Prostate gland (tissue), 2 donors: ENCODE measurements around the gene NOTCH1.

ENCODE experiments used
- POLR2A ChIP-seq: fragments of 450-650 bp; IDR thresholded peaks from one replicate; pipeline ENCODE4 v1.6.1; 2016; ENCODE audit warnings: antibody characterized with exemption, mild to moderate bottlenecking
- TF ChIP-seq, protein P1 (sequence below), 4 experiments: fragments of 200-600 bp in 2 of 4; fragments of 450-650 bp in 2 of 4; sonication (generic) in 2 of 4; IDR thresholded peaks; 1 replicate in 3 of 4; 2 replicates in 1 of 4; pipeline ENCODE4 v1.5.1; 2016 to 2019; ENCODE audit warnings: antibody characterized with exemption in 4 of 4, mild to moderate bottlenecking in 2 of 4, moderate library complexity in 2 of 4

DNA sequence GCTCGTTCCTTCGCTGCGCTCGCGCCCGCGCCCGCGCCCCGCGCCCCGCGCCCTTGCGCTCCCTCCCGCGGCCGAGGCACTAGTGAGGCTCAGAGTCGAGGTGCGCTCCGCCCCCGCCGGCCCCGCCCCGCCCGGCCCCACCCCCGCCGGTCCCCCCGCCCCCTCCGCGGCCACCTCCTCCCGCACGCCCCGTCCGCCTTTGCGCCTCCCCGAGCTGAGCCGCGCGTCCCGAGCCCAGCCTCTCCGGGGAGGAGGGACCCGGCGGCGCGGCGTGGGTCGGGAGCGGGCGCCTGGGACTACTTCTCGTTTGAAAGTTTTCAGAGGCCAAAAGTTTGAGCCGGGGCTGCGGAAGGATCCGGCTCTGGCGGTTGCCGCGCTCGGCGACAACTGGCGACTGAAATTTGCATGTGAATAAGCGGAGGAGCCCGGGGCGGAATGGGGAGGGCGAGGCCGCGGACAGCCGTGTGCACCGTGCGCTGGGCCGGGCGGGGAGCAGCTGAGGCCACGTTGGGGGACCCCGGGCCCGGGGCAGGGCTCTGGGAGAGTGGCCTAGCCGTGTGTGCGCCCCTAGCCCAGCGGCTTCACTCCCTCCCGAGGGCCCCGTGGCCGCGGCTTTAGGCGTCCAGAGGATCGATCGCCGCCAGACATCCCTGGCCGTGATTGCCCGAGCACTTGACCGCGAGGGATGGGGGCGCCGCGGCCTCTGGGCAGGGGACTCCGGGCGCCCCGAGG lies at the start of gene NOTCH1:
- TF ChIP-seq POLR2A, result peak; percentile 76
- TF ChIP-seq, protein P1, sequence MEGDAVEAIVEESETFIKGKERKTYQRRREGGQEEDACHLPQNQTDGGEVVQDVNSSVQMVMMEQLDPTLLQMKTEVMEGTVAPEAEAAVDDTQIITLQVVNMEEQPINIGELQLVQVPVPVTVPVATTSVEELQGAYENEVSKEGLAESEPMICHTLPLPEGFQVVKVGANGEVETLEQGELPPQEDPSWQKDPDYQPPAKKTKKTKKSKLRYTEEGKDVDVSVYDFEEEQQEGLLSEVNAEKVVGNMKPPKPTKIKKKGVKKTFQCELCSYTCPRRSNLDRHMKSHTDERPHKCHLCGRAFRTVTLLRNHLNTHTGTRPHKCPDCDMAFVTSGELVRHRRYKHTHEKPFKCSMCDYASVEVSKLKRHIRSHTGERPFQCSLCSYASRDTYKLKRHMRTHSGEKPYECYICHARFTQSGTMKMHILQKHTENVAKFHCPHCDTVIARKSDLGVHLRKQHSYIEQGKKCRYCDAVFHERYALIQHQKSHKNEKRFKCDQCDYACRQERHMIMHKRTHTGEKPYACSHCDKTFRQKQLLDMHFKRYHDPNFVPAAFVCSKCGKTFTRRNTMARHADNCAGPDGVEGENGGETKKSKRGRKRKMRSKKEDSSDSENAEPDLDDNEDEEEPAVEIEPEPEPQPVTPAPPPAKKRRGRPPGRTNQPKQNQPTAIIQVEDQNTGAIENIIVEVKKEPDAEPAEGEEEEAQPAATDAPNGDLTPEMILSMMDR (IDR thresholded peaks at IDR 0.05), result peak in 2 of 4 experiments; percentile 11 to 12
